ENCODE measurements around the gene C2orf76. TPM values are rescaled to one million over a fixed set of nuclear protein-coding genes. Genes with fewer than 3 reads are reported as not detected.

C2orf76 gene
- polyA plus RNA-seq, 1 of the 3 experiments (the other 2 are of a cell fraction) = 6.0 TPM

DNA sequence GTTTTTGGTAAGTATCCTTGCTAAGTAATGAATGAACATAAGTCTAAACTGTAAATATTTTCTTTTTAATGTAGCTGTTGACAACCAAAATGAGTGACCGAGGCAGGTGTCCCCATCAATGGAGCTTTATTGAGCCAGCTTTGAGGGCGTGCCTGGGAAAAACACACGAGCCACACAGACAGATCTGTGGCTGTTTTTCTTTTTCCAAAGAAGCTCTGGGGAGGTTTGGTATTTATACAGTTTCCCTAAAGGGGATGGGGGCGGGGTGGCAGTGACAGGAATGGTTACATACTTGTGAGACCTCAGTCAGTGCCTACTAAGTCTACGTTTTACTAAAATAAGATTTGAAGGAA lies 11.3 kb upstream of the C2orf76 start:
- H3K4me3 ChIP-seq (ENCODE audit: low read depth in 2 of 2, low read length in 1 of 2) = no peak overlapping the region
- peaks cover 0 to 2% of the 10 kb centered on the region in 2 experiments; a peak in 1 of 4 replicates for H3K4me1 ChIP-seq (ENCODE audit: control insufficient read depth in 1 of 2, insufficient read depth in 2 of 2, low read depth in 1 of 2, low read length in 1 of 2)
- no peak overlapping the region for H3K27ac ChIP-seq (ENCODE audit: low read depth in 2 of 2, low read length in 1 of 2)
- CTCF ChIA-PET = no interaction called here
- 55% methylated on average over 5 of the region's 5 CpGs for WGBS (ENCODE audit: low lambda C conversion rate)
- peaks cover 6 to 10% of the 10 kb centered on the region in 2 experiments for H3K36me3 ChIP-seq (replicated peaks in 1 of 2; ENCODE audit: control insufficient read depth in 1 of 2, insufficient read depth in 2 of 2, low read length in 1 of 2)
- H3K9me3 ChIP-seq = no peaks in the 10 kb centered on the region
- no peak overlapping the region for H3K4me2 ChIP-seq
- no peak overlapping the region for H2AFZ ChIP-seq (ENCODE audit: low read depth)
- H3K27me3 ChIP-seq (ENCODE audit: insufficient read depth) = no peaks in the 10 kb centered on the region
- no peaks in the 10 kb centered on the region for H3F3A ChIP-seq (replicated peaks; ENCODE audit: insufficient read depth)
- H3K9ac ChIP-seq = no peak overlapping the region
- TF ChIP-seq MEF2A (IDR thresholded peaks at IDR 0.05; ENCODE audit: borderline replicate concordance, low read depth) = no peak
- TF ChIP-seq, protein P1, sequence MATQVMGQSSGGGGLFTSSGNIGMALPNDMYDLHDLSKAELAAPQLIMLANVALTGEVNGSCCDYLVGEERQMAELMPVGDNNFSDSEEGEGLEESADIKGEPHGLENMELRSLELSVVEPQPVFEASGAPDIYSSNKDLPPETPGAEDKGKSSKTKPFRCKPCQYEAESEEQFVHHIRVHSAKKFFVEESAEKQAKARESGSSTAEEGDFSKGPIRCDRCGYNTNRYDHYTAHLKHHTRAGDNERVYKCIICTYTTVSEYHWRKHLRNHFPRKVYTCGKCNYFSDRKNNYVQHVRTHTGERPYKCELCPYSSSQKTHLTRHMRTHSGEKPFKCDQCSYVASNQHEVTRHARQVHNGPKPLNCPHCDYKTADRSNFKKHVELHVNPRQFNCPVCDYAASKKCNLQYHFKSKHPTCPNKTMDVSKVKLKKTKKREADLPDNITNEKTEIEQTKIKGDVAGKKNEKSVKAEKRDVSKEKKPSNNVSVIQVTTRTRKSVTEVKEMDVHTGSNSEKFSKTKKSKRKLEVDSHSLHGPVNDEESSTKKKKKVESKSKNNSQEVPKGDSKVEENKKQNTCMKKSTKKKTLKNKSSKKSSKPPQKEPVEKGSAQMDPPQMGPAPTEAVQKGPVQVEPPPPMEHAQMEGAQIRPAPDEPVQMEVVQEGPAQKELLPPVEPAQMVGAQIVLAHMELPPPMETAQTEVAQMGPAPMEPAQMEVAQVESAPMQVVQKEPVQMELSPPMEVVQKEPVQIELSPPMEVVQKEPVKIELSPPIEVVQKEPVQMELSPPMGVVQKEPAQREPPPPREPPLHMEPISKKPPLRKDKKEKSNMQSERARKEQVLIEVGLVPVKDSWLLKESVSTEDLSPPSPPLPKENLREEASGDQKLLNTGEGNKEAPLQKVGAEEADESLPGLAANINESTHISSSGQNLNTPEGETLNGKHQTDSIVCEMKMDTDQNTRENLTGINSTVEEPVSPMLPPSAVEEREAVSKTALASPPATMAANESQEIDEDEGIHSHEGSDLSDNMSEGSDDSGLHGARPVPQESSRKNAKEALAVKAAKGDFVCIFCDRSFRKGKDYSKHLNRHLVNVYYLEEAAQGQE (IDR thresholded peaks at IDR 0.05; ENCODE audit: low read depth, low read length) = no peak
- TF ChIP-seq, protein P2, sequence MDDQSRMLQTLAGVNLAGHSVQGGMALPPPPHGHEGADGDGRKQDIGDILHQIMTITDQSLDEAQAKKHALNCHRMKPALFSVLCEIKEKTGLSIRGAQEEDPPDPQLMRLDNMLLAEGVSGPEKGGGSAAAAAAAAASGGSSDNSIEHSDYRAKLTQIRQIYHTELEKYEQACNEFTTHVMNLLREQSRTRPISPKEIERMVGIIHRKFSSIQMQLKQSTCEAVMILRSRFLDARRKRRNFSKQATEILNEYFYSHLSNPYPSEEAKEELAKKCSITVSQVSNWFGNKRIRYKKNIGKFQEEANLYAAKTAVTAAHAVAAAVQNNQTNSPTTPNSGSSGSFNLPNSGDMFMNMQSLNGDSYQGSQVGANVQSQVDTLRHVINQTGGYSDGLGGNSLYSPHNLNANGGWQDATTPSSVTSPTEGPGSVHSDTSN (IDR thresholded peaks at IDR 0.05) = no peak
- no peak for TF ChIP-seq FOSL2 (IDR thresholded peaks at IDR 0.05; ENCODE audit: borderline replicate concordance, low read depth)
- TF ChIP-seq, protein P3, sequence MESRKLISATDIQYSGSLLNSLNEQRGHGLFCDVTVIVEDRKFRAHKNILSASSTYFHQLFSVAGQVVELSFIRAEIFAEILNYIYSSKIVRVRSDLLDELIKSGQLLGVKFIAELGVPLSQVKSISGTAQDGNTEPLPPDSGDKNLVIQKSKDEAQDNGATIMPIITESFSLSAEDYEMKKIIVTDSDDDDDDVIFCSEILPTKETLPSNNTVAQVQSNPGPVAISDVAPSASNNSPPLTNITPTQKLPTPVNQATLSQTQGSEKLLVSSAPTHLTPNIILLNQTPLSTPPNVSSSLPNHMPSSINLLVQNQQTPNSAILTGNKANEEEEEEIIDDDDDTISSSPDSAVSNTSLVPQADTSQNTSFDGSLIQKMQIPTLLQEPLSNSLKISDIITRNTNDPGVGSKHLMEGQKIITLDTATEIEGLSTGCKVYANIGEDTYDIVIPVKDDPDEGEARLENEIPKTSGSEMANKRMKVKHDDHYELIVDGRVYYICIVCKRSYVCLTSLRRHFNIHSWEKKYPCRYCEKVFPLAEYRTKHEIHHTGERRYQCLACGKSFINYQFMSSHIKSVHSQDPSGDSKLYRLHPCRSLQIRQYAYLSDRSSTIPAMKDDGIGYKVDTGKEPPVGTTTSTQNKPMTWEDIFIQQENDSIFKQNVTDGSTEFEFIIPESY (IDR thresholded peaks at IDR 0.05; ENCODE audit: borderline replicate concordance, low read depth) = no peak
- no peak for TF ChIP-seq RFX5 (IDR thresholded peaks at IDR 0.05; ENCODE audit: low read length)
- TF ChIP-seq JUND (IDR thresholded peaks at IDR 0.05) = no peak
- no peak for TF ChIP-seq SIN3A (IDR thresholded peaks at IDR 0.05; ENCODE audit: borderline replicate concordance, low read depth, low read length)
- TF ChIP-seq FOXM1 (IDR thresholded peaks at IDR 0.05; ENCODE audit: low read depth) = no peak
- no peak for TF ChIP-seq MXI1 (IDR thresholded peaks at IDR 0.05; ENCODE audit: low read depth, low read length)
- TF ChIP-seq, protein P4, sequence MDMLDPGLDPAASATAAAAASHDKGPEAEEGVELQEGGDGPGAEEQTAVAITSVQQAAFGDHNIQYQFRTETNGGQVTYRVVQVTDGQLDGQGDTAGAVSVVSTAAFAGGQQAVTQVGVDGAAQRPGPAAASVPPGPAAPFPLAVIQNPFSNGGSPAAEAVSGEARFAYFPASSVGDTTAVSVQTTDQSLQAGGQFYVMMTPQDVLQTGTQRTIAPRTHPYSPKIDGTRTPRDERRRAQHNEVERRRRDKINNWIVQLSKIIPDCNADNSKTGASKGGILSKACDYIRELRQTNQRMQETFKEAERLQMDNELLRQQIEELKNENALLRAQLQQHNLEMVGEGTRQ (IDR thresholded peaks at IDR 0.05; ENCODE audit: borderline replicate concordance, low read depth, low read length) = no peak
- no peak for DNase-seq
- H3K79me2 ChIP-seq (ENCODE audit: insufficient read depth) = no peaks in the 10 kb centered on the region
- H4K20me1 ChIP-seq (ENCODE audit: insufficient read depth) = no peaks in the 10 kb centered on the region
- H3K9me2 ChIP-seq = no peaks in the 10 kb centered on the region
- POLR2A ChIA-PET = no interaction called here
